ENCODE measurements around the gene DIO1. TPM values are rescaled to one million over a fixed set of nuclear protein-coding genes. Genes with fewer than 3 reads are reported as not detected.

DIO1 gene
- total and polyA plus RNA-seq, 9 of the 15 experiments (the other 6 are each of a cell fraction or from before 2014, with no cell fraction given), result not detected

- TF ChIP-seq REST (IDR thresholded peaks at IDR 0.05; ENCODE audit: borderline replicate concordance) (no peak), REST (CRISPR knock-in tag; IDR thresholded peaks at IDR 0.05; ENCODE audit: low read depth) (no peak), CTBP1 (IDR thresholded peaks at IDR 0.05; ENCODE audit: borderline replicate concordance) (peak; percentile 50), ZNF324 (CRISPR knock-in tag; IDR thresholded peaks at IDR 0.05) (no peak), ELF4 (CRISPR knock-in tag; IDR thresholded peaks at IDR 0.05) (peak; percentile 30; the same call in 1 of the 2 replicates), CREBBP (IDR thresholded peaks at IDR 0.05; ENCODE audit: low read depth, low read length) (no peak), GTF2F1 (IDR thresholded peaks at IDR 0.05; ENCODE audit: low read depth, low read length) (no peak), NFRKB (IDR thresholded peaks at IDR 0.05; ENCODE audit: low read depth) (peak; percentile 63), MTA3 (IDR thresholded peaks at IDR 0.05; ENCODE audit: borderline replicate concordance) (peak; percentile 92), KDM1A (IDR thresholded peaks at IDR 0.05) (peak in 1 of 2 experiments; percentile 23; a peak in 1 of 4 replicates), BCLAF1 (IDR thresholded peaks at IDR 0.05; ENCODE audit: borderline replicate concordance in 1 of 2, control insufficient read depth in 1 of 2, low read depth in 2 of 2, low read length in 1 of 2) (peak in 1 of 2 experiments; percentile 21; a peak in 1 of 4 replicates), JUN (IDR thresholded peaks at IDR 0.05; ENCODE audit: borderline replicate concordance, low read depth, low read length) (0 out of 2 replicates have a peak, but pooled peaks have one; percentile 8), JUN (CRISPR knock-in tag; IDR thresholded peaks at IDR 0.05; ENCODE audit: borderline replicate concordance) (no peak), ZNF398 (CRISPR knock-in tag; IDR thresholded peaks at IDR 0.05) (no peak)
Observed at GRCh38 chr1:53946252-53947171, 52.5 kb downstream of the DIO1 start, which contains the start of gene LRRC42 (continued).
